Rectal smooth muscle tissue (tissue), 1 donor: ENCODE results near the gene KMT2A.
"Not testable (repeated sequence)": the region's sequence is repeated elsewhere in the genome, so short reads cannot be mapped to it uniquely, and the experiment has no call there.

Source experiments
- H3K27ac ChIP-seq: one replicate; pipeline ENCODE4 v1.7.0; 2013; ENCODE audit warnings: low read depth, low read length, inconsistent platforms
- H3K27me3 ChIP-seq: one replicate; pipeline ENCODE4 v1.7.0; 2013; ENCODE audit warnings: low read length; ENCODE audit not compliant: control insufficient read depth, insufficient read depth
- H3K36me3 ChIP-seq: one replicate; pipeline ENCODE4 v1.7.0; 2013; ENCODE audit warnings: low read length; ENCODE audit not compliant: control insufficient read depth, insufficient read depth
- H3K4me1 ChIP-seq: one replicate; pipeline ENCODE4 v1.7.0; 2013; ENCODE audit warnings: low read length; ENCODE audit not compliant: control insufficient read depth, insufficient read depth
- H3K4me3 ChIP-seq: one replicate; pipeline ENCODE4 v1.7.0; 2013; ENCODE audit warnings: low read length
- H3K9ac ChIP-seq: one replicate; pipeline ENCODE4 v1.7.0; 2013; ENCODE audit warnings: low read length

The KMT2A gene

DNA sequence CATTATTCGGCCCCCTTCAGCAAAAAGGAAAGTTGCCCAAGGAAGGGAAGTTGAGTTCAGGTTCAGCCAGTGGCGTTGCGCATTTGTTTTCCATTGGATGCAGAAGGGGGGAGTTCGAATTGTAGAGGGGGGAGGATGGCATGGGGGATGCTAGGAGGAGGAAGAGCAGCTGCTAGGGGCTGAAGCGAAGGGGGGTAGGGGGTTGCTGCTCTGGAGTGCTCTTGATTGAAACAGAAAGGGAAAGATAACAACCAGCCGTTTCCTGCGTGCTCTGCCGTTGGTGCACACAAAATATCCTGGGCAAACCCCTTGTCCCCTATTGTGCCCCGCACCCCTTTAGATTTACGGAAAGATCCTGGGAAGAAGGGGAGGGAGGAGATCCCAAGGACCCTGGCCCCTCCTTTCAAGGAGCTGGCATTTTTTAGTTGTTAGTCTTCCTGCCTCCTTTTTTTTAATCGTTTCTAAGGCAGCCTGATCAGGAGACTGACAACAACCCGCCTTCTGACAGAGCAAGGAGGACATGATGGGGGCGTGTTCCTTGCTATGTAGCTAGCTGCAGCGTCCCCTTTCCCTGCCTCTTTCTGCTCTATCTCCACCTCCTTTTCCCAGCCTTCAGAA, 2.1 kb downstream of the KMT2A start:
- Histone ChIP-seq H3K4me3 (peak overlapping the region; percentile 81), H3K27ac (peak overlapping the region; percentile 34), H3K27me3 (no peaks in the 10 kb centered on the region), H3K4me1 (peaks cover 7% of the 10 kb centered on the region), H3K36me3 (no peaks in the 10 kb centered on the region), H3K9ac (no peak overlapping the region)

DNA sequence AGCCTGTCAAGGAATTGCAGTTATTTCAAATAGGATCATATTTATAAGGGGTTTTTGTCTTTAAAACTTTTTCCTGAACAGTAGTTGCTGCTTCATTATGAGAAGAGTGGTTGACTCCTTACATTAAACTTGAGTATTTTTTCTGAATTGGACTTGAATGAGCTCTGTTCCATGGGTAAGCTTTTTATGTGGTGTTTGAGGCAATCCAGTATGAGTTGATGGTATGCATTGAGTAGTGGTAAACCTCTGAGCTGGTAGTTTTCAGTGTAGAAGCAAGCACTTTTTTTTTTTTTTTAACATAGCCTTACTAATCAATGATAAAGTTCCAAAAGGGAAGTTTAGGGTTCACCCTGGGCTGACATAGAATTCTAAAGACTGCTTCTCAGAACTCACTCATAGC, 3.4 kb downstream of the KMT2A start:
- peaks cover 7% of the 10 kb centered on the region for H3K4me1 ChIP-seq
- H3K9ac ChIP-seq: no peak overlapping the region
- H3K27ac ChIP-seq: no peak overlapping the region
- no peaks in the 10 kb centered on the region for H3K27me3 ChIP-seq
- no peak overlapping the region for H3K4me3 ChIP-seq
- no peaks in the 10 kb centered on the region for H3K36me3 ChIP-seq

DNA sequence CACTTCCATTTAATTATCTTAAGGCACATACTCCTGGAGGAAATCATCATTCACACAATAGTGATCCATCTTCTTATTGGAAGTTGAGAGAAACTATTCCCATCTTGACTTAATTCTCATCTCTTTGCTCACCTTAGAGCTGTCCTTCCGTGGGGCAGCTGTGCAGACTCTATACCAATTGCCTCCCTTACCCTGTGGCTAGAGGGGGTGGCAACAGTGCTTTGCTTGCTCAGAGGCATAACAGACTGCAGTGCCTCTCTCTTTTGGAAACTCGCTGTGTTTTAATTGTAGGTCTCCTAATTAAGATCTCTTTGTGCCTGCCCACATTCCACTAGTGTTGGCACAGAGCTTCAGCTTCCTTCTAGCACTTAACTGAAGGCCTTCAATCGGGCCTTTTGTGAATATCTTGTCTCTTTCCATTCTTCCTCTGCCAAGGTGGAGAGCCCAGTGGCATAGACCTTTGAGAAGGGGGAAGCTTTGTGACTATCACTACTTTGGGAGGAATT, 5.5 kb downstream of the KMT2A start:
- no peak overlapping the region for H3K27ac ChIP-seq
- H3K9ac ChIP-seq: no peak overlapping the region
- no peaks in the 10 kb centered on the region for H3K27me3 ChIP-seq
- no peaks in the 10 kb centered on the region for H3K36me3 ChIP-seq
- no peak overlapping the region for H3K4me3 ChIP-seq
- peaks cover 7% of the 10 kb centered on the region for H3K4me1 ChIP-seq

DNA sequence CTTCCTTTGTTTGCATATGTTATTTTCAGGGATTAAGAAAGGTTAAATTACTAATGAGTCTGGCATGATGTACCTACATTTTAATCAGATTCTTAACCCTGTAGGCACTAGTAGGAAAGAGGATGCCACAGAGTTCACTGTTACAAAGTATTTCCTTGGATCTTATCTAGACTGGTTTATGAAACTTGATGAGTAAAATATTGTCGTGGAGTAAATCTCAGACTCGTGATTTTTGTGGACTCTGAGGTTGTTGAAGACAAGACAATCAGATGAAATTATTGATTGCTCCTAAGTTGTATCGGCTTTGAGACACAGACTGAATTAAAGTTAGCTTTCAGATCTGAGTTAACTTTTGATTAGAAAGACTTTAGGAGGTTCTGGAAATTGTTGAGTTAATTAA, 6.0 kb downstream of the KMT2A start:
- no peaks in the 10 kb centered on the region for H3K36me3 ChIP-seq
- peaks cover 7% of the 10 kb centered on the region for H3K4me1 ChIP-seq
- H3K27me3 ChIP-seq: no peaks in the 10 kb centered on the region
- no peak overlapping the region for H3K27ac ChIP-seq
- H3K4me3 ChIP-seq: no peak overlapping the region
- no peak overlapping the region for H3K9ac ChIP-seq

DNA sequence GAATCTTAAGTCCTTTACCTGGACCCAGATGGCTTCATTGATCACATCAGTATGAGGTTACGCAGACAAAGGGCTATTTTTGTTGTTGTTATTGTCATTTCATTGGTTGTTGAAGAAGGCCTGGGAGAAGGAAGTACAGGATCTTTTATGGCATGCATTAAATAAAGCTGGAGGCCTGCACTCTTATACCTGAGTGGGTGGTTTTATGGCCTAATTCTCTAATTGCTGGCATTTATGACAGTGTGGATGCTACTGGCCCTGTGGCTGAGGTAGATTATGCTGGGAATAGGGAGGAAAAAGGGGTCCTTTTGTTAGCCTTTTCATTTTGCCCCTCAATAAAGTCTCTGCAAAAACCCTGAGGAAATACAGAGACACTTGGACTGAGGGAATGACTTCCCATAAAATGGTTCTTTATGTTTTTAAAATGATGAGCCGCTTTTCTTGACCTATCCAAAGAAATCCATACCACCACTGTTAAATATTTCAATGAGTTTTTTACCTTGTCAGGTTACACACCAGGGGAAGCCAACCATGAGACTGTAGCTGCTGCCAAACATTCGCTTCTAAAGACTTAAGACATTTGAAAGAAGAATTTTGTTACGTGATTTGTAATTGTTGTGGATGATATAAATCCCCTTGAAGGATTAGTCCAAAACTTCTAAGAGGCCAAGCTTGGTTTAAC, 6.8 kb downstream of the KMT2A start:
- H3K27me3 ChIP-seq: no peaks in the 10 kb centered on the region
- H3K9ac ChIP-seq: no peak overlapping the region
- H3K36me3 ChIP-seq: no peaks in the 10 kb centered on the region
- H3K4me1 ChIP-seq: peaks cover 7% of the 10 kb centered on the region
- H3K27ac ChIP-seq: no peak overlapping the region
- no peak overlapping the region for H3K4me3 ChIP-seq

DNA sequence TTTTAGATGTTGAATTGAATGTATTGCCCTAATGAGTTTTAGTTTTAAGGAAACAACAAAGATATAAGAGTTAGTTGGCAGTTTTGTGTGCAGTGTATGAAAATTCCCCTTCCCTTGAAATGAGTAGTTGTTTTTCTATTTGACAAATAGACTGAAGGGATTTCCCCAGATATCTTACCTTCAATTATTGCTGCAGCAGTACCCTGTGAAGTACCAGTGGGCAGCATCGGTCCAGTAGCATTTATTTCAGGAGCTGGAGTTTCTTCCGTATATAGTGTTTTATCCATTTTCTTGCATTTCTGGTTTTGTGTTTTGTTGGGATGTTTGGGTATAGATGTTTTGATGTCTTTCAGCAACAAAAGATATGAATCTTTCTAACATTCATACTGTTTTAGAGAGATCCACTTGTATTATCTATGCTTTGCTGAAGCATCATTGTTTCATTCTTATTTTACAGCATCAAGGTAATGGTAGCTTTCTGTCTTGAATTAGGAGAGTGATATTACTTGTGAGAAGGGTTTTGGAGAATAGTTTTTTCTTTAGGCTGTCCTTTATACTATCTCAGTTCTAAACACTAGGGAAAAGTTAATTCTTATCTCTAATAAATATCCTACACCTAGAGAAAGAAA, 7.4 kb downstream of the KMT2A start:
- Histone ChIP-seq H3K36me3 (no peaks in the 10 kb centered on the region), H3K4me3 (no peak overlapping the region), H3K27me3 (no peaks in the 10 kb centered on the region), H3K9ac (no peak overlapping the region), H3K4me1 (peaks cover 7% of the 10 kb centered on the region), H3K27ac (no peak overlapping the region)

DNA sequence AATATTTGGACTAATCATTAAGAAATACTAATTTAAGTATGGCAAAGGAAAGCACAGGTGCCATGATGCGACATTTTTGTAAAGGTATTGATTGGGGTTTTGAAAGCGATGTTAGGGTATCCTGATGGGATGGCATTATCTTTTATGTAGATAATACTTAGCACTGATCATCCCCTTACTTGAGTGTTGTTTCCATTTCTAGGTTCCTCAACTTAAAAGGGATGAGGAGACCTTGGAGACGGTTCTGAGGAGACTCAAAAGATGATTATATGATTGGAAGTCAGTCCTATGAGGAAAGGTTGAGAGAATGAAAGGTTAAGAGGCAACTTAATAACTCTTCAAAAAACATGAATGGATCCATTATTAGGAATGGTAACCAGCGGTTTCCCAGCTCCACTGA, 11.1 kb downstream of the KMT2A start:
- Histone ChIP-seq H3K36me3 (no peaks in the 10 kb centered on the region), H3K27ac (no peak overlapping the region), H3K9ac (no peak overlapping the region), H3K4me3 (no peak overlapping the region), H3K4me1 (no peaks in the 10 kb centered on the region), H3K27me3 (no peaks in the 10 kb centered on the region)

DNA sequence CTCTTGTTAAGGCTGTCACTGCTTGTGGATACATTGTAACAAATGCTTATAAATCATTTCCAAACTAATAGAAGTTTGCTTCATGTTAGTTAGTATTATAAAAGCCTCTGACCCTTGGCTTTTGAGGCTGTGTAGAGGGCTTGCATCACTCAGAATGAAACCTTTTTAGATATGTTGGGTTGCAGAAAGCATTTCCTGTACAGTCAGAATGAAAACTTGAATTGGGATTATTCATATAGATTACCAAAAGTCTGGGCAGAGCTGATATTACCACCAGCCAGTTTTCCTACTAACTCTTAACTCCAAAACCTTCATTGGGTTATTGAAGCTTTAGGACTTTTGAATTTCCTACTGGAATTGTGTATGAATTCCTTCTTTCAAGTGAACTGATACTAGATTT, 12.0 kb downstream of the KMT2A start:
- no peak overlapping the region for H3K27ac ChIP-seq

DNA sequence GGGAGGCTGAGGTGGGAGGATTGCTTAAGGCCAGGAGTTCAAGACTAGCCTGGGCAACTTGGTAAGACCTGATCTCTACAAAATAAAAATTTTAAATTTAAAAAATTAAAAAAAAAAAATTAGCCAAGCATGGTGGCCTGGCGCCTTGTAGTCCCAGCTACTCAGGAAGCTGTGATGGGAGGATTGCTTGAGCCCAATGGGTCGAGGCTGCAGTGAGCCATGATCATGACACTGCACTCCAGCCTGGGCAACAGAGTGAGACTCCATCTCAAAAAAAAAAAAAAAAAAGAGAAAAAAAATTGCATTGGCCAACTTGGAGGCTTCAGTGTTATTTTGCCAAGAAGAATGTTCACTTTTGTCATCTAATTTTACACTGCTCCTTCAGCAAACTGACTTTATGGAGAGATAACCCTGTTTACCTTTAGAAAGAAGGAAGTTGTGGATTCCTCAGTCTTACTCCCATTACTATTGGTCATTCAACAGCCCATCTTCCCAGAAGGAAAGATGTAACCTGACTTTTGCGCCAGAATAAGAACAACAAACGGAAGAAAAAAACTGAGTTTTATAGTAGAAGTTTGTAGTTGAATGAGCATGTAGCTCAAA, 13.1 kb downstream of the KMT2A start:
- Histone ChIP-seq H3K9ac (no peak overlapping the region), H3K36me3 (no peaks in the 10 kb centered on the region), H3K4me3 (no peak overlapping the region), H3K27ac (no peak overlapping the region), H3K4me1 (no peaks in the 10 kb centered on the region), H3K27me3 (no peaks in the 10 kb centered on the region)

More for the DNA sequence above, 12.0 kb downstream of the KMT2A start:
- Histone ChIP-seq H3K9ac (no peak overlapping the region), H3K36me3 (no peaks in the 10 kb centered on the region), H3K27me3 (no peaks in the 10 kb centered on the region), H3K4me1 (no peaks in the 10 kb centered on the region), H3K4me3 (no peak overlapping the region)

DNA sequence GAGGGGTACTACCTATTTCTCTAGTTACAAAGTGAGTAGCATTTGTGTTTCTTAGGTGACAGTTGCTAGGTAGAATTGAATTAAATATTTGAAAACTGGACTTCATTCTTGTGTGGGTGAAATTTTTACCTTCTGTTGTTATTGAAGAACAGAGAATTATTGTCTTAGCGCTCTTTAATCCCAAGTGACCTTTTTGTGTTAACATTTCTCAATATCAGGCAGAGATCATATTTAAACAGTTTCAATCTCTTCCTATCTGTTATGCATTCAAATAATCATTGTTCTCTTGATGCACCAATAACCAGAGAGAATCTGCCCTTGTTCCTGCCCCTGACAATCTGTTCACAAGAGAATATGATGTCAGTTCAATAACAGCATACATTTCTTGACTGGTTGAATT, 14.2 kb downstream of the KMT2A start:
- no peak overlapping the region for H3K4me3 ChIP-seq
- H3K27ac ChIP-seq: no peak overlapping the region
- H3K9ac ChIP-seq: no peak overlapping the region
- no peaks in the 10 kb centered on the region for H3K36me3 ChIP-seq
- no peaks in the 10 kb centered on the region for H3K4me1 ChIP-seq
- no peaks in the 10 kb centered on the region for H3K27me3 ChIP-seq

DNA sequence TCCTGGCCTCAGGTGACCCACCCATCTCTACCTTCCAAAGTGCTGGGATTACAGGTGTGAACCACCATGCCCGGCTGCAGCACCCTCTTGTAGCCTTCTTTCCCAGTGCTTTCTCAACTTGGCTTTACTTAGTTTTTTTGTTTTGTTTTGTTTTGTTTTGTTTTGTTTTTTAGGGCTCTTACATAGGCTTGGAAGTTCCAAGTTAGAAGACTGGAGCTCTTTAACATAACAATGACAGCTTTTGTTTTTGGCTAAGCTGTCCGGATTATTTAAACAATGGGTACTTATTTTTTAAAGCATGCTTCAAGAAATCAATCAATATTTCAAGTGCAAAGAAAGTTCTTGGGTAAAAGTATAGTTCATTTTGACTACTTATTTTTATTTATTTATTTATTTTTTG, 25.9 kb downstream of the KMT2A start:
- H3K27ac ChIP-seq: no peak overlapping the region
- no peak overlapping the region for H3K4me3 ChIP-seq
- H3K27me3 ChIP-seq: no peaks in the 10 kb centered on the region
- no peak overlapping the region for H3K9ac ChIP-seq
- H3K36me3 ChIP-seq: no peaks in the 10 kb centered on the region
- no peaks in the 10 kb centered on the region for H3K4me1 ChIP-seq

DNA sequence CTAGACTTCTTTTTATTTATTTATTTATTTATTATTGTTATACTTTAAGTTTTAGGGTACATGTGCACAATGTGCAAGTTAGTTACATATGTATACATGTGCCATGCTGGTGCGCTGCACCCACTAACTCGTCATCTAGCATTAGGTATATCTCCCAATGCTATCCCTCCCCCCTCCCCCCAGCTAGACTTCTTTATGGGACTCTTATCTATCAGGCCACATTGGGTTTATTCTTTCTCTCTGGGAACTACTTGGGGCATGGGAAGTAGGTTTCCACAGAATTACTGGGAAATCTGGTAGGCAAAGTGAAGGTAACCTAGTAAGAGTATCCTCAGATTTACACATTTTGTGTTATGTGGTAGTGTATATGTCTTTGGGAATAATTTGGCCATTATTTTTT, 32.7 kb downstream of the KMT2A start:
- H3K27me3 ChIP-seq, H3K27ac ChIP-seq, H3K4me3 ChIP-seq, H3K4me1 ChIP-seq, H3K9ac ChIP-seq: not testable (repeated sequence)
- peaks cover 17% of the 10 kb centered on the region for H3K36me3 ChIP-seq
